HepG2 (cell line): ENCODE results near the gene PFAS. TPM values are rescaled to one million over a fixed set of nuclear protein-coding genes. Genes with fewer than 3 reads are reported as not detected.
A peak's percentile ranks its signal among the peaks of the same experiment; 100 is the strongest.

Source experiments
- CEBPG ChIP-seq: IDR thresholded peaks from 2 replicates; pipeline ENCODE4 v1.6.1; 2016
- FOXC1 ChIP-seq: sonication (generic); formaldehyde crosslinking; IDR thresholded peaks from 2 replicates; pipeline ENCODE4 v1.8.0; 2022; ENCODE audit warnings: mild to moderate bottlenecking, missing genetic modification reagents, borderline replicate concordance
- KDM5A ChIP-seq: fragments of 200-600 bp; sonication (generic); IDR thresholded peaks from 2 replicates; pipeline ENCODE4 v1.7.0; 2018; ENCODE audit warnings: antibody characterized with exemption, mild to moderate bottlenecking, low read length, borderline replicate concordance
- MYNN ChIP-seq: sonication (generic); formaldehyde crosslinking; IDR thresholded peaks from 2 replicates; pipeline ENCODE4 v1.4.0; 2020; ENCODE audit warnings: mild to moderate bottlenecking, low read depth, missing genetic modification reagents
- NCOA2 ChIP-seq: sonication (generic); formaldehyde crosslinking; IDR thresholded peaks from 2 replicates; pipeline ENCODE4 v1.8.0; 2022; ENCODE audit warnings: inconsistent platforms
- POGZ ChIP-seq: sonication (generic); formaldehyde crosslinking; IDR thresholded peaks from 2 replicates; pipeline ENCODE4 v1.4.0; 2020; ENCODE audit warnings: mild to moderate bottlenecking, missing genetic modification reagents
- RFXAP ChIP-seq: sonication (generic); formaldehyde crosslinking; IDR thresholded peaks from 2 replicates; pipeline ENCODE4 v1.4.0; 2020; ENCODE audit warnings: missing genetic modification reagents, borderline replicate concordance
- SIN3A ChIP-seq: IDR thresholded peaks from 2 replicates; pipeline ENCODE4 v1.6.1; 2011; ENCODE audit warnings: low read depth, mild to moderate bottlenecking, control low read depth, low read length, borderline replicate concordance
- SRSF4 ChIP-seq: fragments of 200-400 bp; formaldehyde crosslinking; IDR thresholded peaks from one replicate; pipeline ENCODE4 v1.6.1; 2018; ENCODE audit warnings: mild to moderate bottlenecking, low read depth, low read length, moderate library complexity; ENCODE audit not compliant: poor library complexity, severe bottlenecking
- TAF1 ChIP-seq: sonication (generic); formaldehyde crosslinking; IDR thresholded peaks from 2 replicates; pipeline ENCODE4 v1.4.0; 2020; ENCODE audit warnings: missing genetic modification reagents
- TCF7 ChIP-seq: sonication (generic); IDR thresholded peaks from 2 replicates; pipeline ENCODE4 v1.6.1; 2016; ENCODE audit warnings: antibody characterized with exemption, low read depth
- ZFP36L1 ChIP-seq: sonication (generic); formaldehyde crosslinking; IDR thresholded peaks from 2 replicates; pipeline ENCODE4 v1.8.0; 2022; ENCODE audit warnings: mild to moderate bottlenecking, missing genetic modification reagents, moderate library complexity
- ZNF274 ChIP-seq: sonication (generic); formaldehyde crosslinking; IDR thresholded peaks from 2 replicates; pipeline ENCODE4 v1.5.1; 2020; ENCODE audit warnings: mild to moderate bottlenecking, missing genetic modification reagents
- ZNF570 ChIP-seq: sonication (generic); formaldehyde crosslinking; IDR thresholded peaks from 2 replicates; pipeline ENCODE4 v1.4.0; 2020; ENCODE audit warnings: mild to moderate bottlenecking, missing genetic modification reagents, borderline replicate concordance
- ZNF572 ChIP-seq: sonication (generic); formaldehyde crosslinking; IDR thresholded peaks from 2 replicates; pipeline ENCODE4 v1.5.1; 2020; ENCODE audit warnings: mild to moderate bottlenecking, missing genetic modification reagents
- ZNF720 ChIP-seq: sonication (generic); formaldehyde crosslinking; IDR thresholded peaks from 2 replicates; pipeline ENCODE4 v1.4.0; 2020; ENCODE audit warnings: missing genetic modification reagents
- ZNF749 ChIP-seq: sonication (generic); formaldehyde crosslinking; IDR thresholded peaks from 2 replicates; pipeline ENCODE4 v1.8.0; 2022; ENCODE audit warnings: mild to moderate bottlenecking, missing genetic modification reagents, moderate library complexity, borderline replicate concordance
- ZNF790 ChIP-seq: sonication (generic); formaldehyde crosslinking; IDR thresholded peaks from 2 replicates; pipeline ENCODE4 v1.8.0; 2022; ENCODE audit warnings: missing genetic modification reagents, mild to moderate bottlenecking, borderline replicate concordance
- ZNF850 ChIP-seq: sonication (generic); formaldehyde crosslinking; conservative IDR thresholded peaks from 2 replicates; pipeline ENCODE4 v1.9.0; 2021; ENCODE audit warnings: mild to moderate bottlenecking, missing genetic modification reagents
- polyA plus RNA-seq, 8 experiments: library from polyadenylated mRNA; depleted of rRNA in 3 of 8; stranded (reverse) in 7 of 8; unstranded in 1 of 8; fragments of >200 nt; fragmentation: Illumina TruSeq in 4 of 8; extraction: Trizol in 4 of 8; gene quantifications; 2 replicates each; pipeline versions ENCODE4 v1.2.1 to v1.2.3, GENCODE V29; 2011 to 2016; ENCODE audit warnings: low read depth in 4 of 8, missing spikeins in 1 of 8, mixed read lengths in 1 of 8; ENCODE audit not compliant: insufficient read depth in 1 of 8
- total RNA-seq, 5 experiments: library from RNA; depleted of rRNA; stranded (reverse); fragments of >200 nt; fragmentation: Illumina TruSeq; extraction: Trizol; gene quantifications; 2 replicates each; pipeline ENCODE4 v1.2.3, GENCODE V29; 2016; ENCODE audit warnings: low read depth in 1 of 5
- TF ChIP-seq, protein P1 (sequence below): sonication (generic); formaldehyde crosslinking; IDR thresholded peaks from 2 replicates; pipeline ENCODE4 v1.4.0; 2020; ENCODE audit warnings: missing genetic modification reagents
- TF ChIP-seq, protein P2 (sequence below): sonication (generic); formaldehyde crosslinking; IDR thresholded peaks from 2 replicates; pipeline ENCODE4 v1.4.0; 2020; ENCODE audit warnings: mild to moderate bottlenecking, missing genetic modification reagents
- TF ChIP-seq, protein P3 (sequence below): sonication (generic); formaldehyde crosslinking; IDR thresholded peaks from 2 replicates; pipeline ENCODE4 v1.8.1; 2022; ENCODE audit warnings: mild to moderate bottlenecking, missing genetic modification reagents

The PFAS gene
- total and polyA plus RNA-seq, 2 of the 13 experiments (the other 11 are each of a cell fraction or from before 2014, with no cell fraction given) = 49.4 to 58.2 TPM

DNA sequence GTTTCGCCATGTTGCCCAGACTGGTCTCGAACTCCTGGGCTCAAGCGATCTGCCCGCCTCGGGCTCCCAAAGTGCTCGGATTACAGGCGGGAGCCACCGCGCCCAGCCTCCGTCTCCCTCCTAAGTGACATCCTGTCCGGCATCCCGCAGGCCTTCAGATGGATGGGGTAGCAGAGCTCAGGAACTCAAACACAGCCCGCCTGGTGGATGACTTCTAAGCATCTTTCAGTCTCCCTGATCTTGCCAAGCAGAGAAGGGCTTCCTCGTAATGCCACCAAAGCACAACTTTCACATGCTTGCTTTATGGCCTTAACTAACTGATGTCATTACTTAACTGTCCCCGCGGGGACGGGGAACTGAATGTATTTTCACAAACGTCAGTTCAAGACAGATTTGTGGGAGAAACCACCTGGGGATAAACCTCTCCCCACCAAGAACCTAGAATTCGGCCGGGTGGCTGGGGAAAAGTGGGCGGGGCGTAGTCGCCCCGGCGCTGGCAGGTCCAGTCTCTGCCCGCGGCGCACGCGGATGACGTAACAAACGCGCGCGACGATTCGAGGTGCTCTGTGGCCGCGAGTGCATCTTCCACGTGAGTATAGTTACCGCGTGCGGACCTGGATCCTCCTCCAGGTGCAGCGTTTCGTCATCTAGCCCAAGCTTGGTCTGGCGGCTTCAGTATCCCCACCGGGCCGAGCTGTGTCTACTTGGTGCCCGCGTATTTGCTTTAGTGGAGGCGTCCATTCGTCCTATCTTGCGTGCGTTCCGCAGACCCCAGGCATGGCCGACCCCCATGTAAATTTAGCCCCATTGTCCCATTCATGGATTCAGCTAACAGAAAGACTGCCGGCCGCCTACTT is at the start of gene PFAS (continued):
- TF ChIP-seq POGZ (CRISPR knock-in tag) = no peak
- peak; percentile 73 for TF ChIP-seq TAF1 (CRISPR knock-in tag)
- TF ChIP-seq CEBPG (CRISPR knock-in tag) = peak; percentile 78
- peak; percentile 28; the same call in 1 of the 2 replicates for TF ChIP-seq FOXC1
- TF ChIP-seq, protein P1, sequence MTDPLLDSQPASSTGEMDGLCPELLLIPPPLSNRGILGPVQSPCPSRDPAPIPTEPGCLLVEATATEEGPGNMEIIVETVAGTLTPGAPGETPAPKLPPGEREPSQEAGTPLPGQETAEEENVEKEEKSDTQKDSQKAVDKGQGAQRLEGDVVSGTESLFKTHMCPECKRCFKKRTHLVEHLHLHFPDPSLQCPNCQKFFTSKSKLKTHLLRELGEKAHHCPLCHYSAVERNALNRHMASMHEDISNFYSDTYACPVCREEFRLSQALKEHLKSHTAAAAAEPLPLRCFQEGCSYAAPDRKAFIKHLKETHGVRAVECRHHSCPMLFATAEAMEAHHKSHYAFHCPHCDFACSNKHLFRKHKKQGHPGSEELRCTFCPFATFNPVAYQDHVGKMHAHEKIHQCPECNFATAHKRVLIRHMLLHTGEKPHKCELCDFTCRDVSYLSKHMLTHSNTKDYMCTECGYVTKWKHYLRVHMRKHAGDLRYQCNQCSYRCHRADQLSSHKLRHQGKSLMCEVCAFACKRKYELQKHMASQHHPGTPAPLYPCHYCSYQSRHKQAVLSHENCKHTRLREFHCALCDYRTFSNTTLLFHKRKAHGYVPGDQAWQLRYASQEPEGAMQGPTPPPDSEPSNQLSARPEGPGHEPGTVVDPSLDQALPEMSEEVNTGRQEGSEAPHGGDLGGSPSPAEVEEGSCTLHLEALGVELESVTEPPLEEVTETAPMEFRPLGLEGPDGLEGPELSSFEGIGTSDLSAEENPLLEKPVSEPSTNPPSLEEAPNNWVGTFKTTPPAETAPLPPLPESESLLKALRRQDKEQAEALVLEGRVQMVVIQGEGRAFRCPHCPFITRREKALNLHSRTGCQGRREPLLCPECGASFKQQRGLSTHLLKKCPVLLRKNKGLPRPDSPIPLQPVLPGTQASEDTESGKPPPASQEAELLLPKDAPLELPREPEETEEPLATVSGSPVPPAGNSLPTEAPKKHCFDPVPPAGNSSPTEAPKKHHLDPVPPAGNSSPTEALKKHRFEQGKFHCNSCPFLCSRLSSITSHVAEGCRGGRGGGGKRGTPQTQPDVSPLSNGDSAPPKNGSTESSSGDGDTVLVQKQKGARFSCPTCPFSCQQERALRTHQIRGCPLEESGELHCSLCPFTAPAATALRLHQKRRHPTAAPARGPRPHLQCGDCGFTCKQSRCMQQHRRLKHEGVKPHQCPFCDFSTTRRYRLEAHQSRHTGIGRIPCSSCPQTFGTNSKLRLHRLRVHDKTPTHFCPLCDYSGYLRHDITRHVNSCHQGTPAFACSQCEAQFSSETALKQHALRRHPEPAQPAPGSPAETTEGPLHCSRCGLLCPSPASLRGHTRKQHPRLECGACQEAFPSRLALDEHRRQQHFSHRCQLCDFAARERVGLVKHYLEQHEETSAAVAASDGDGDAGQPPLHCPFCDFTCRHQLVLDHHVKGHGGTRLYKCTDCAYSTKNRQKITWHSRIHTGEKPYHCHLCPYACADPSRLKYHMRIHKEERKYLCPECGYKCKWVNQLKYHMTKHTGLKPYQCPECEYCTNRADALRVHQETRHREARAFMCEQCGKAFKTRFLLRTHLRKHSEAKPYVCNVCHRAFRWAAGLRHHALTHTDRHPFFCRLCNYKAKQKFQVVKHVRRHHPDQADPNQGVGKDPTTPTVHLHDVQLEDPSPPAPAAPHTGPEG (CRISPR knock-in tag) = no peak
- no peak for TF ChIP-seq MYNN (CRISPR knock-in tag)
- TF ChIP-seq ZNF720 = no peak
- no peak for TF ChIP-seq TCF7
- no peak for TF ChIP-seq ZNF749 (CRISPR knock-in tag)
- TF ChIP-seq SRSF4 = no peak
- peak; percentile 15; the same call in 1 of the 2 replicates for TF ChIP-seq ZNF274 (CRISPR knock-in tag)
- TF ChIP-seq, protein P2, sequence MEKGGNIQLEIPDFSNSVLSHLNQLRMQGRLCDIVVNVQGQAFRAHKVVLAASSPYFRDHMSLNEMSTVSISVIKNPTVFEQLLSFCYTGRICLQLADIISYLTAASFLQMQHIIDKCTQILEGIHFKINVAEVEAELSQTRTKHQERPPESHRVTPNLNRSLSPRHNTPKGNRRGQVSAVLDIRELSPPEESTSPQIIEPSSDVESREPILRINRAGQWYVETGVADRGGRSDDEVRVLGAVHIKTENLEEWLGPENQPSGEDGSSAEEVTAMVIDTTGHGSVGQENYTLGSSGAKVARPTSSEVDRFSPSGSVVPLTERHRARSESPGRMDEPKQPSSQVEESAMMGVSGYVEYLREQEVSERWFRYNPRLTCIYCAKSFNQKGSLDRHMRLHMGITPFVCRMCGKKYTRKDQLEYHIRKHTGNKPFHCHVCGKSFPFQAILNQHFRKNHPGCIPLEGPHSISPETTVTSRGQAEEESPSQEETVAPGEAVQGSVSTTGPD = no peak
- TF ChIP-seq ZNF790 (CRISPR knock-in tag) = no peak
- no peak for TF ChIP-seq ZNF570 (CRISPR knock-in tag)
- 0 out of 2 replicates have a peak, but pooled peaks have one; percentile 14 for TF ChIP-seq NCOA2 (CRISPR knock-in tag)
- TF ChIP-seq, protein P3, sequence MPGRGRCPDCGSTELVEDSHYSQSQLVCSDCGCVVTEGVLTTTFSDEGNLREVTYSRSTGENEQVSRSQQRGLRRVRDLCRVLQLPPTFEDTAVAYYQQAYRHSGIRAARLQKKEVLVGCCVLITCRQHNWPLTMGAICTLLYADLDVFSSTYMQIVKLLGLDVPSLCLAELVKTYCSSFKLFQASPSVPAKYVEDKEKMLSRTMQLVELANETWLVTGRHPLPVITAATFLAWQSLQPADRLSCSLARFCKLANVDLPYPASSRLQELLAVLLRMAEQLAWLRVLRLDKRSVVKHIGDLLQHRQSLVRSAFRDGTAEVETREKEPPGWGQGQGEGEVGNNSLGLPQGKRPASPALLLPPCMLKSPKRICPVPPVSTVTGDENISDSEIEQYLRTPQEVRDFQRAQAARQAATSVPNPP (CRISPR knock-in tag) = 0 out of 2 replicates have a peak, but pooled peaks have one; percentile 63
- no peak for TF ChIP-seq ZNF572 (CRISPR knock-in tag)
- no peak for TF ChIP-seq ZNF850 (CRISPR knock-in tag)
- TF ChIP-seq RFXAP (CRISPR knock-in tag) = 0 out of 2 replicates have a peak, but pooled peaks have one; percentile 5
- no peak for TF ChIP-seq ZFP36L1 (CRISPR knock-in tag)
- TF ChIP-seq KDM5A = peak; percentile 98
- peak; percentile 98 for TF ChIP-seq SIN3A
